ENCODE results near the gene SLC10A2.

The SLC10A2 gene

GRCh38 chr13:103000157-103000556, 66.1 kb downstream of the SLC10A2 start:
- in situ Hi-C loops (cut with HindIII; ENCODE audit: low pct_ligation_motif_present, low sequenced_read_pairs), result no loop called here
- no peak for DNase-seq
- Histone ChIP-seq H3K27ac (no peak overlapping the region), H3K27me3 (replicated peaks) (no peaks in the 10 kb centered on the region), H3K36me3 (replicated peaks) (no peaks in the 10 kb centered on the region), H3K4me3 (ENCODE audit: low read depth, low read length) (no peak overlapping the region)
- no peak for TF ChIP-seq CTCF (IDR thresholded peaks at IDR 0.05; ENCODE audit: low read depth, low read length, missing control alignments)

DNA sequence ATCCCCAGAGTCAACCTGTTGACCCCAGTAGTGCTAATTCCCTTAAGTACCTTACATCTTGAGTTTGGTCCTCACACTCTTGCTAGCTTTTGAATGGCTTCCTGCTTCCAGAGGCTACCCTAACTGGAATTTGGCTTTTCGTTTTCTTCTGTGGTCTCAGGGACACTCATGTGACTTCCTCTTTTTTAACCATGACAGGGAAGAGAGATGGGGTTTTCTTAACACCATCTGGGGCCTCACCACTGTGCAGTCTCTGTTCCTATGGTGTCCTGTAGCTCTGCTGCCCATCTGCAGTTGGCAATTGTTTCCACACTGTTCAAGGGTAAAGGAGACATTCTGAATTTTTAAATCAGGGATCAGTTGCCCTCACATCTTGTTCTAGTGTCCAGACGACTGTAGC, 66.7 kb downstream of the SLC10A2 start:
- no peak for TF ChIP-seq CTCF (IDR thresholded peaks at IDR 0.05; ENCODE audit: low read depth, low read length, missing control alignments)
- no peak overlapping the region for H3K27ac ChIP-seq
- no peaks in the 10 kb centered on the region for H3K27me3 ChIP-seq (replicated peaks)
- H3K36me3 ChIP-seq (replicated peaks), result no peaks in the 10 kb centered on the region
- DNase-seq, result no peak
- H3K4me3 ChIP-seq (ENCODE audit: low read depth, low read length), result no peak overlapping the region
- in situ Hi-C loops (cut with HindIII; ENCODE audit: low pct_ligation_motif_present, low sequenced_read_pairs), result no loop called here

Measured in brain microvascular endothelial cell (primary cell).